Endothelial cell of umbilical vein (primary cell): ENCODE measurements around the gene CCL4. TPM values are rescaled to one million over a fixed set of nuclear protein-coding genes. Genes with fewer than 3 reads are reported as not detected.

ENCODE experiments used
- BruUV-seq: library from RNA; stranded (reverse); fragments of 400-500 nt; replicated peaks from 2 replicates; lab custom pipeline; 2021; lab: Mats Ljungman, UMichigan
- CTCF ChIA-PET: fragments of 300-600, 350-600 bp; sonication (Branson Sonifier 250); formaldehyde crosslinking; loops from one replicate; lab custom pipeline; 2021; ENCODE audit warnings: antibody characterized with exemption, inconsistent platforms; lab: Charles Lee
- POLR2A ChIA-PET: fragments of 300-600, 350-600 bp; sonication (Branson Sonifier 250); formaldehyde crosslinking; loops from one replicate; lab custom pipeline; 2021; ENCODE audit warnings: antibody characterized with exemption, inconsistent platforms; lab: Charles Lee
- DNase-seq: peaks from one replicate; pipeline ENCODE4 v3.0.0-alpha.2; 2011; ENCODE audit warnings: low read depth, low spot score
- FAIRE-seq: peaks from 2 replicates; lab custom pipeline; 2011; peaks lifted over from hg19 to GRCh38; lab: Jason Lieb, UNC
- H2AFZ ChIP-seq: 2 replicates; pipeline ENCODE4 v1.6.0; 2012; ENCODE audit warnings: low read depth, low read length, control low read depth, inconsistent platforms
- H3K27ac ChIP-seq: 2 replicates; pipeline ENCODE4 v1.5.1; 2011; ENCODE audit warnings: low read depth, mild to moderate bottlenecking, control low read depth, low read length, moderate library complexity; ENCODE audit not compliant: insufficient read depth
- H3K27me3 ChIP-seq, 2 experiments: 2 replicates each; pipeline versions ENCODE4 v1.6.0 to v1.6.1; 2011; ENCODE audit warnings: low read length in 2 of 2, mixed read lengths in 1 of 2; ENCODE audit not compliant: control insufficient read depth in 2 of 2, insufficient read depth in 2 of 2
- H3K36me3 ChIP-seq, 2 experiments: 2 replicates in 1 of 2; 3 replicates in 1 of 2; pipeline ENCODE4 v1.5.1; 2011; ENCODE audit warnings: low read length in 2 of 2, mild to moderate bottlenecking in 1 of 2, moderate library complexity in 1 of 2; ENCODE audit not compliant: control insufficient read depth in 2 of 2, insufficient read depth in 2 of 2; ENCODE audit errors: extremely low read depth in 1 of 2
- H3K4me1 ChIP-seq: 3 replicates; pipeline ENCODE4 v1.5.1; 2011; ENCODE audit warnings: mild to moderate bottlenecking, low read length; ENCODE audit not compliant: control insufficient read depth, insufficient read depth; ENCODE audit errors: extremely low read depth
- H3K4me2 ChIP-seq: 2 replicates; pipeline ENCODE4 v1.6.1; 2011; ENCODE audit warnings: low read length, control low read depth, mixed read lengths; ENCODE audit not compliant: insufficient read depth
- H3K4me3 ChIP-seq, 3 experiments: fragments of 200-600 bp in 1 of 3; sonication (generic), shearing (Covaris generic) in 1 of 3; replicated peaks in 1 of 3; 2 replicates each; pipeline ENCODE4 v1.5.1; 2011 to 2016; ENCODE audit warnings: control low read depth in 3 of 3, low read length in 3 of 3, mild to moderate bottlenecking in 2 of 3, inconsistent platforms in 1 of 3, low read depth in 1 of 3, moderate library complexity in 1 of 3; ENCODE audit not compliant: insufficient read depth in 1 of 3
- H3K79me2 ChIP-seq: 2 replicates; pipeline ENCODE4 v1.6.0; 2012; ENCODE audit warnings: low read length, inconsistent platforms; ENCODE audit not compliant: control insufficient read depth, insufficient read depth
- H3K9ac ChIP-seq: replicated peaks from 2 replicates; pipeline ENCODE3; 2011; ENCODE audit warnings: low read length, control low read depth; ENCODE audit not compliant: insufficient read depth; ENCODE audit errors: extremely low read depth
- H3K9me1 ChIP-seq: replicated peaks from 3 replicates; pipeline ENCODE4 v1.6.0; 2011; ENCODE audit warnings: mild to moderate bottlenecking, low read length; ENCODE audit not compliant: control insufficient read depth, insufficient read depth; ENCODE audit errors: extremely low read depth
- H3K9me3 ChIP-seq: replicated peaks from 2 replicates; pipeline ENCODE4 v1.5.1; 2012; ENCODE audit warnings: low read length, inconsistent platforms; ENCODE audit not compliant: control insufficient read depth, insufficient read depth
- H4K20me1 ChIP-seq: replicated peaks from 2 replicates; pipeline ENCODE3; 2011; ENCODE audit warnings: mild to moderate bottlenecking, low read length; ENCODE audit not compliant: control insufficient read depth, insufficient read depth; ENCODE audit errors: extremely low read depth
- CTCF ChIP-seq, 2 donors: IDR thresholded peaks; 1 replicate in 1 of 2; 2 replicates in 1 of 2; pipeline ENCODE4 v1.5.1; 2011; ENCODE audit warnings: low read length in 2 of 2, mild to moderate bottlenecking in 2 of 2, moderate library complexity in 2 of 2, control low read depth in 1 of 2, inconsistent platforms in 1 of 2, low read depth in 1 of 2; ENCODE audit not compliant: insufficient read depth in 1 of 2; ENCODE audit errors: extremely low read depth in 1 of 2
- EZH2 ChIP-seq: IDR thresholded peaks from 2 replicates; pipeline ENCODE4 v1.6.1; 2012; ENCODE audit warnings: borderline replicate concordance, low read depth, mild to moderate bottlenecking, moderate library complexity, low read length, inconsistent platforms; ENCODE audit not compliant: severe bottlenecking
- FOS ChIP-seq: IDR thresholded peaks from 2 replicates; pipeline ENCODE4 v1.6.1; 2011; ENCODE audit warnings: mild to moderate bottlenecking, low read length, moderate library complexity, borderline replicate concordance; ENCODE audit not compliant: insufficient read depth
- GATA2 ChIP-seq: IDR thresholded peaks from 2 replicates; pipeline ENCODE4 v1.7.0; 2011; ENCODE audit warnings: low read depth, mild to moderate bottlenecking, moderate library complexity, mixed read lengths, low read length; ENCODE audit not compliant: insufficient read length, insufficient read depth
- JUN ChIP-seq: IDR thresholded peaks from 2 replicates; pipeline ENCODE4 v1.6.1; 2011; ENCODE audit warnings: borderline replicate concordance, low read depth; ENCODE audit not compliant: insufficient read length, insufficient read depth
- MAX ChIP-seq: IDR thresholded peaks from 2 replicates; pipeline ENCODE4 v1.6.1; 2011; ENCODE audit not compliant: insufficient read depth, insufficient read length
- MYC ChIP-seq: IDR thresholded peaks from one replicate; pipeline ENCODE4 v1.6.1; 2011; ENCODE audit warnings: mild to moderate bottlenecking, low read depth, low read length
- POLR2A ChIP-seq: IDR thresholded peaks from 2 replicates; pipeline ENCODE4 v1.6.1; 2012; ENCODE audit warnings: low read depth, mild to moderate bottlenecking, control low read depth, low read length
- POLR2AphosphoS5 ChIP-seq: IDR thresholded peaks from 2 replicates; pipeline ENCODE4 v1.6.1; 2012; ENCODE audit warnings: low read depth, mild to moderate bottlenecking, control low read depth, low read length, moderate library complexity; ENCODE audit not compliant: insufficient read depth
- dilution Hi-C: fragments of 300-500 bp; cut with MboI; formaldehyde crosslinking; loops from one replicate; pipeline ENCODE4 v1.15.0; 2019; ENCODE audit warnings: low sequenced_read_pairs; ENCODE audit not compliant: extremely low pct_ligation_motif_present
- intact Hi-C: fragments of 100-400 bp; cut with micrococcal nuclease; formaldehyde crosslinking; loops from one replicate; pipeline ENCODE4 v1.10.0; 2022
- polyA plus RNA-seq, 4 experiments: library from polyadenylated mRNA; depleted of rRNA in 3 of 4; stranded (reverse) in 3 of 4; unstranded in 1 of 4; fragments of >200 nt; gene quantifications; 2 replicates each; pipeline versions ENCODE4 v1.2.1 to v1.2.3, GENCODE V29; 2011 to 2012; ENCODE audit warnings: missing spikeins in 1 of 4
- total RNA-seq: library from RNA; stranded (reverse); gene quantifications from 2 replicates; pipeline ENCODE4 v1.2.3, GENCODE V29; 2021

CCL4 gene
- total and polyA plus RNA-seq, 2 donors (not counting 3 experiments of a cell fraction or from before 2014, with no cell fraction given): not detected

DNA sequence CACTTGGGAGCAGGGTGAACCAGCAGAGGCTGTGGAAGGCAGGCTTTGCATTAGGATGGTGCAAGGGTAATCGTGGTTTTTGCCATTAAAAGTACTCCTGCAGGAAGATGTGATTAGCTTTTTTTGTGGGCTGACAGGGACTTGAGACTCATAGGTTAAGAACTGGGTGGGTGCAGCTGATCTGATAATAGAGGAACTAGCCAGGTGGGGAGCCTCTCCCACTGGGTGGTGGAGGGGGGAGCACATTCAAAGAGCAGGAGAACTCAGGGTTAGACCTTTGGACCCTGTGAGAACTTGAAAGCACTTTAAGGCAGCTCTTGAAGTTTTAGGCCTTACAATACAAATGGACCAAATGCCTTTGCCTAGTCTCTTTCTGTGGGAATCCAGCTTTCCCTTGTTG lies 32.4 kb downstream of the CCL4 start:
- CTCF ChIA-PET: interaction anchor here (1.1 to 2.4 kb wide), 2 partner anchors 13 to 127 kb away, joined by 3 to 17 read pairs; no protein-coding TSS in a partner anchor
- H3K9me3 ChIP-seq: no peaks in the 10 kb centered on the region

More for the DNA sequence above, 32.4 kb downstream of the CCL4 start:
- TF ChIP-seq POLR2A (no peak), EZH2 (no peak), CTCF (IDR thresholded peaks at IDR 0.05; ENCODE audit: extremely low read depth in 1 of 2, insufficient read depth in 1 of 2, low read depth in 1 of 2, low read length in 2 of 2) (no peak), MYC (no peak), GATA2 (no peak), FOS (no peak), MAX (no peak), POLR2AphosphoS5 (no peak), JUN (no peak)
- no TSS peak for BruUV-seq
- no peaks in the 10 kb centered on the region for H3K9me1 ChIP-seq
- no peak overlapping the region for H2AFZ ChIP-seq
- intact Hi-C loops: no loop called here
- DNase-seq (no peak), FAIRE-seq (no peak)
- no peak overlapping the region for H3K4me2 ChIP-seq
- no peaks in the 10 kb centered on the region for H3K4me1 ChIP-seq
- H3K27ac ChIP-seq: no peak overlapping the region
- POLR2A ChIA-PET: no interaction called here
- H3K9ac ChIP-seq: no peak overlapping the region
- H3K4me3 ChIP-seq: no peak overlapping the region
- no peaks in the 10 kb centered on the region for H3K36me3 ChIP-seq
- no peaks in the 10 kb centered on the region for H3K79me2 ChIP-seq
- H3K27me3 ChIP-seq: peaks cover 0 to 8% of the 10 kb centered on the region in 2 experiments
- H4K20me1 ChIP-seq: no peaks in the 10 kb centered on the region
- dilution Hi-C loops: no loop called here
